ENCODE data around the gene KISS1.

The KISS1 gene

DNA sequence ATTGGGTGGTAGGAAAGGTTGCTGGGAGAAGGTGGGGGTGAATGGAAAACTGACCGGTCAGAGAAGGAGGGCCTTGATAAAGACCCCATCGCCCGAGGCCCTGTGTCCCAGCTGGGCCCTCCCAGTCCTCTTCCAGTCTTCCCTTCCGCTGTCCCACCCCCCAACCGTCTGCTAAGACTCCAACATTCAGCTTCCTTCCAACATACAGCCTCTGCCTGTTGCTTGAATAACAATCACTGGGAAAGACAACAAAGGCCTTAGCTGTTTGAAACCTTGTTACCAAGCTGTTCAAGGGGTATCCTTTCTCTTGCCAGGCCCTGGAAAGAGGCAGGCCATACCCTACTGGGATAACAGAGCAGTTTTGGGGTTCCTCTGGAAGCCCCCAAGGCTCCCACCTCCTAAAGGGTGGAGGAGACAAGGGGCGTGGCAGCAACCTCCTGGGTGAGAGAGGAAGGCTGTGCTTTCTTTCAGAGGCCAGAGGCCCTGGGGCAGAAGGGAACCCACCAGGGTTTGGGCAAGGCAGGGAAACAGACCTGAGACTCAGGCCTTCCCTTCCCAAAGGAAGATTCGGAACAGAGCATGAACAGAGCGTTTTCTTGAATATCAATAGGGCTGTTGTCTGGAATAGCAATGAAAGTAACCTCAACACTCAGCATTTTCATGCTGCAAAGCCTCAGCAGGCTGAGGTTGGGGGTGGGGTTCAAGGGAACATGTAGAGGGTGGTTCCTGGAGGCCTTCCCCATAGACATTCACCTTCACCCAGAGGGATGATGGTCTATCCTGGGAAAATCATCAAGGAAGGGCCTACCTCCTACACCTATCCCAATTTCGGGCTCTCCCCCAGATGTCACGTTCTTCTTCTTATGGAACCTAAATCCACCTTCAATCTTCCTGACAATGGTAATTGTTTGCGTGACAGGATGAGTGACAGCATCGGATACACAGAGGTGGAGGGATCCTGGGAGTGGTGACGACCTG lies 48.6 kb downstream of the KISS1 start:
- peak; percentile 26 for DNase-seq
- Histone ChIP-seq H3K79me2 (ENCODE audit: control insufficient read depth, insufficient read depth, low read length) (no peaks in the 10 kb centered on the region), H2BK15ac (replicated peaks; ENCODE audit: low read depth) (no peak overlapping the region), H3K4ac (ENCODE audit: low read depth, low read length) (no peak overlapping the region), H3K36me3 (ENCODE audit: control insufficient read depth, insufficient read depth, low read length) (no peaks in the 10 kb centered on the region), H3K27me3 (ENCODE audit: insufficient read depth, low read length, poor library complexity) (no peaks in the 10 kb centered on the region), H3K4me3 (ENCODE audit: low read length) (no peak overlapping the region), H3K27ac (ENCODE audit: low read depth, low read length) (no peak overlapping the region), H3K56ac (ENCODE audit: low read length) (no peak overlapping the region), H2AK5ac (ENCODE audit: low read length) (no peak overlapping the region), H2BK120ac (ENCODE audit: low read depth, low read length) (no peak overlapping the region), H2BK5ac (ENCODE audit: low read length) (no peak overlapping the region), H3K18ac (ENCODE audit: low read length) (no peak overlapping the region), H3K79me1 (ENCODE audit: low read length) (no peaks in the 10 kb centered on the region), H3K4me2 (ENCODE audit: low read length) (no peak overlapping the region), H3K4me1 (ENCODE audit: control insufficient read depth, low read depth, low read length) (peaks cover 1% of the 10 kb centered on the region), H3K23ac (ENCODE audit: low read length) (no peak overlapping the region), H4K5ac (ENCODE audit: low read length) (no peak overlapping the region), H4K8ac (ENCODE audit: low read depth, low read length) (no peak overlapping the region), H3K9ac (ENCODE audit: low read length) (no peak overlapping the region)
- no CpG with 5 or more reads among the region's 13 CpGs for WGBS (ENCODE audit: extremely low coverage, insufficient coverage, low lambda C conversion rate)

- Histone ChIP-seq H3K4ac (ENCODE audit: low read depth, low read length) (no peak overlapping the region), H3K4me2 (ENCODE audit: low read length) (no peak overlapping the region), H3K27me3 (ENCODE audit: insufficient read depth, low read length, poor library complexity) (no peaks in the 10 kb centered on the region), H2AK5ac (ENCODE audit: low read length) (no peak overlapping the region), H3K79me2 (ENCODE audit: control insufficient read depth, insufficient read depth, low read length) (no peaks in the 10 kb centered on the region), H3K4me1 (ENCODE audit: control insufficient read depth, low read depth, low read length) (no peaks in the 10 kb centered on the region), H3K56ac (ENCODE audit: low read length) (no peak overlapping the region), H2BK15ac (replicated peaks; ENCODE audit: low read depth) (no peak overlapping the region), H4K8ac (ENCODE audit: low read depth, low read length) (no peak overlapping the region), H4K5ac (ENCODE audit: low read length) (no peak overlapping the region), H2BK120ac (ENCODE audit: low read depth, low read length) (no peak overlapping the region), H2BK5ac (ENCODE audit: low read length) (no peak overlapping the region), H3K79me1 (ENCODE audit: low read length) (no peaks in the 10 kb centered on the region), H3K9ac (ENCODE audit: low read length) (no peak overlapping the region), H3K4me3 (ENCODE audit: low read length) (no peak overlapping the region), H3K18ac (ENCODE audit: low read length) (no peak overlapping the region), H3K27ac (ENCODE audit: low read depth, low read length) (no peak overlapping the region), H3K23ac (ENCODE audit: low read length) (no peak overlapping the region), H3K36me3 (ENCODE audit: control insufficient read depth, insufficient read depth, low read length) (no peaks in the 10 kb centered on the region)
- no CpG with 5 or more reads among the region's 7 CpGs for WGBS (ENCODE audit: extremely low coverage, insufficient coverage, low lambda C conversion rate)
- DNase-seq: no peak
These were observed 49.3 kb downstream of the KISS1 start for GRCh38 chr1:204146965-204147364.

DNA sequence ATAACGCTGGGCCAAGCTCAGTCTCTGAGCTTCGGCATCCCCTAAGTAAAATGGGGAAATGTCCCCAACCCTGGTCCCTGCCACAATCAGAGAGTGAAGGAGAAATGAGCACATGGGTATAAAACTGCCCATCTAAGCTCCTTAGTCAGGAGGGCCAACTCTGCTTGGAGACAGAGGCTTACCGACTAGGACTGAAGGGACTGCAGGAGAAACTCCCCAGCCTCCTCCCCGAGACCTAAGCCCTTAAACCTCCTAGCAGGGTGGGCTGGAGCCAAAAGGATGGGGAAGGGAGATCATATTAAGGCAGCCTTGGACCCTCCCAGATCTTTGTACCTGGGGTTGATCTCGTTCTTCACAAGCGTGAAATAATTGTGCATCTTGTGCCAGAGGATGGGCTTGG lies 50.0 kb downstream of the KISS1 start:
- Histone ChIP-seq H3K4me3 (ENCODE audit: low read length) (no peak overlapping the region), H3K27me3 (ENCODE audit: insufficient read depth, low read length, poor library complexity) (no peaks in the 10 kb centered on the region), H3K18ac (ENCODE audit: low read length) (no peak overlapping the region), H2AK5ac (ENCODE audit: low read length) (no peak overlapping the region), H3K4me1 (ENCODE audit: control insufficient read depth, low read depth, low read length) (no peaks in the 10 kb centered on the region), H3K27ac (ENCODE audit: low read depth, low read length) (no peak overlapping the region), H3K4me2 (ENCODE audit: low read length) (no peak overlapping the region), H4K8ac (ENCODE audit: low read depth, low read length) (no peak overlapping the region), H3K4ac (ENCODE audit: low read depth, low read length) (no peak overlapping the region), H3K79me2 (ENCODE audit: control insufficient read depth, insufficient read depth, low read length) (no peaks in the 10 kb centered on the region), H4K5ac (ENCODE audit: low read length) (no peak overlapping the region), H3K56ac (ENCODE audit: low read length) (no peak overlapping the region), H3K9ac (ENCODE audit: low read length) (no peak overlapping the region), H3K36me3 (ENCODE audit: control insufficient read depth, insufficient read depth, low read length) (no peaks in the 10 kb centered on the region), H2BK15ac (replicated peaks; ENCODE audit: low read depth) (no peak overlapping the region), H2BK5ac (ENCODE audit: low read length) (no peak overlapping the region), H2BK120ac (ENCODE audit: low read depth, low read length) (no peak overlapping the region), H3K79me1 (ENCODE audit: low read length) (no peaks in the 10 kb centered on the region), H3K23ac (ENCODE audit: low read length) (no peak overlapping the region)
- no peak for DNase-seq
- no CpG with 5 or more reads among the region's 6 CpGs for WGBS (ENCODE audit: extremely low coverage, insufficient coverage, low lambda C conversion rate)

DNA sequence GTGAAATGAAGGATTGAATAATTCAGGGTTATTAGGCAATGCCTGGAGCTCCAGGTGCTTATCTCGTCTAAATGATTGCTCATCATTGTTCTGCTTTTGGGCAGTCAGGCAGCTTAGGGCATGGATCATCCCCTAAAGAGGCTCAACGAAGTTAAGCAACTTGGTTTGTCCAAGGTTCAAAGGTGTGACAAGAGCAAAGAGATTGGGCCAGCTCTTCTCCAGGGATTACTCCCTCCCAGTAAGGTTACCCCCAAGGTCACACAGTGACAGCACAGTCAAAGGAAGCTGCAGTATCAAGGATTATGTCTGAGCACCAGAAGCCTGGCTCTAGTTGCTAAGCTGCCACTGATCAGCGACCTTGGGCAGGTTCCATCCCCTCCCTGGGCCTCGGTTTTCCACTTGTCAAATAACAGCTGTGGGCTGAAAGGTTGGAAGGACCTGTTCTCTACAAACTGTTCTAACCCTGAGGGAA lies 51.2 kb downstream of the KISS1 start:
- H3K79me2 ChIP-seq (ENCODE audit: control insufficient read depth, insufficient read depth, low read length): no peaks in the 10 kb centered on the region

DNA sequence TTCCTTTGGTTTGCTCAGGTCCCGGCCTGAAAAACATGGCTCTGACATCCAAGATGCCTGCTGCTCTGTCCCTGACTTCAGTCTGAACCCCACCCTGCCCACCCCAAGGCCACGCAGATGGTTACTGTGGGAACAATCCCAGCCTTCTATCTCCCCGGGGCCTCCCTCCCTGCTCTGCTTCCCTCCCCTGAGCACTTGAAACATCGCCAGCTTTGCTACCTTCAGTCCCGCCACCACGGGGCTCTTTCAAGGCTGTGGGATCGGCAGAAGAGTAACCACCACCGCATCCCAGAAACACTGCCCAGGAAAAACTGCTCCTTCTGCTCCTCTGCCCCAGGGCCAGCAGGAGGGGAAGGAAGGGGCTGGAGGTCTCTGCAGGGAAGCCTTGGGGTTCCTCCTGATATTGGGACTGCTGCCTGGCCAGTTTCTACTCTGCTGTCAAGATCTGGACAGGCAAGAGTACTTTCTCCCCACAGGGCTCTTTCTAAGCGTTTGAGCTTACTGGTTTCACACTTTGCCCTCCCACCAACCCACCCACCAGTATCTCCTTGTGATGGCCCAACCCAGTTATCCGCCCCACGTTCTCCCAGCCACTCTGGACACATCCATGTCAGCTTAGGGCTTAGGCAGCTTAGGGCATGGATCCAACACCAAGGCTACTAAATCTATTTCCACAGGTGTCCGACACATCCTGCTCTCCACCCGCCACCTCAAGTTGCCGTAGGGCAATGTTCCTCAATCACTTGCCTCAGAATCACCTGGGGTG lies 52.8 kb downstream of the KISS1 start:
- Histone ChIP-seq H3K4me2 (ENCODE audit: low read length) (no peak overlapping the region), H2AK5ac (ENCODE audit: low read length) (no peak overlapping the region), H3K4me1 (ENCODE audit: control insufficient read depth, low read depth, low read length) (no peaks in the 10 kb centered on the region), H3K23ac (ENCODE audit: low read length) (no peak overlapping the region), H3K9ac (ENCODE audit: low read length) (no peak overlapping the region), H2BK5ac (ENCODE audit: low read length) (no peak overlapping the region), H3K36me3 (ENCODE audit: control insufficient read depth, insufficient read depth, low read length) (no peaks in the 10 kb centered on the region), H2BK15ac (replicated peaks; ENCODE audit: low read depth) (no peak overlapping the region), H2BK120ac (ENCODE audit: low read depth, low read length) (no peak overlapping the region), H3K79me2 (ENCODE audit: control insufficient read depth, insufficient read depth, low read length) (no peaks in the 10 kb centered on the region), H3K27ac (ENCODE audit: low read depth, low read length) (no peak overlapping the region), H4K8ac (ENCODE audit: low read depth, low read length) (no peak overlapping the region), H3K18ac (ENCODE audit: low read length) (no peak overlapping the region), H4K5ac (ENCODE audit: low read length) (no peak overlapping the region), H3K4ac (ENCODE audit: low read depth, low read length) (no peak overlapping the region), H3K56ac (ENCODE audit: low read length) (no peak overlapping the region), H3K27me3 (ENCODE audit: insufficient read depth, low read length, poor library complexity) (no peaks in the 10 kb centered on the region), H3K4me3 (ENCODE audit: low read length) (no peak overlapping the region), H3K79me1 (ENCODE audit: low read length) (no peaks in the 10 kb centered on the region)
- no peak for DNase-seq
- no CpG with 5 or more reads among the region's 14 CpGs for WGBS (ENCODE audit: extremely low coverage, insufficient coverage, low lambda C conversion rate)

More for the DNA sequence above, 51.2 kb downstream of the KISS1 start:
- no peak overlapping the region for H2AK5ac ChIP-seq (ENCODE audit: low read length)
- H4K8ac ChIP-seq (ENCODE audit: low read depth, low read length): no peak overlapping the region
- H3K9ac ChIP-seq (ENCODE audit: low read length): no peak overlapping the region
- H4K5ac ChIP-seq (ENCODE audit: low read length): no peak overlapping the region
- H3K79me1 ChIP-seq (ENCODE audit: low read length): no peaks in the 10 kb centered on the region
- no peak overlapping the region for H2BK5ac ChIP-seq (ENCODE audit: low read length)
- H3K4me3 ChIP-seq (ENCODE audit: low read length): no peak overlapping the region
- H2BK120ac ChIP-seq (ENCODE audit: low read depth, low read length): no peak overlapping the region
- no CpG with 5 or more reads among the region's 4 CpGs for WGBS (ENCODE audit: extremely low coverage, insufficient coverage, low lambda C conversion rate)
- H3K4me2 ChIP-seq (ENCODE audit: low read length): no peak overlapping the region
- H3K27ac ChIP-seq (ENCODE audit: low read depth, low read length): no peak overlapping the region
- no peaks in the 10 kb centered on the region for H3K4me1 ChIP-seq (ENCODE audit: control insufficient read depth, low read depth, low read length)
- no peaks in the 10 kb centered on the region for H3K27me3 ChIP-seq (ENCODE audit: insufficient read depth, low read length, poor library complexity)
- H3K23ac ChIP-seq (ENCODE audit: low read length): no peak overlapping the region
- no peak overlapping the region for H3K4ac ChIP-seq (ENCODE audit: low read depth, low read length)
- no peak overlapping the region for H3K18ac ChIP-seq (ENCODE audit: low read length)
- H3K56ac ChIP-seq (ENCODE audit: low read length): no peak overlapping the region
- no peaks in the 10 kb centered on the region for H3K36me3 ChIP-seq (ENCODE audit: control insufficient read depth, insufficient read depth, low read length)
- H2BK15ac ChIP-seq (replicated peaks; ENCODE audit: low read depth): no peak overlapping the region
- no peak for DNase-seq

Measured in mesendoderm (in vitro differentiated cells).